Astrocyte of the cerebellum (primary cell): ENCODE measurements around the gene SCMH1.

Experiments
- DNase-seq: peaks from one replicate; pipeline ENCODE4 v3.0.0-alpha.2; 2011; ENCODE audit warnings: low read depth
- H3K4me3 ChIP-seq: 2 replicates; pipeline ENCODE4 v1.5.1; 2011; ENCODE audit warnings: mild to moderate bottlenecking, low read depth, low read length, moderate library complexity
- CTCF ChIP-seq: IDR thresholded peaks from 2 replicates; pipeline ENCODE4 v1.5.1; 2012; ENCODE audit warnings: low read length, low read depth, moderate library complexity, mild to moderate bottlenecking; ENCODE audit errors: missing control alignments
- in situ Hi-C: cut with HindIII; loops from 2 replicates; pipeline ENCODE4 v1.10.0; 2017; ENCODE audit warnings: low sequenced_read_pairs

SCMH1 gene

GRCh38 chr1:41051022-41051421, 191.1 kb downstream of the SCMH1 start:
- in situ Hi-C loops, result no loop called here
- H3K4me3 ChIP-seq, result no peak overlapping the region
- no peak for TF ChIP-seq CTCF
- no peak for DNase-seq

- in situ Hi-C loops, result no loop called here
- no peak for DNase-seq
- H3K4me3 ChIP-seq, result no peak overlapping the region
- no peak for TF ChIP-seq CTCF
Observed at GRCh38 chr1:41048540-41048939, 193.6 kb downstream of the SCMH1 start.

GRCh38 chr1:41046347-41046775, 195.7 kb downstream of the SCMH1 start:
- no peak overlapping the region for H3K4me3 ChIP-seq
- no peak for TF ChIP-seq CTCF
- DNase-seq, result no peak
- in situ Hi-C loops, result no loop called here

GRCh38 chr1:41045740-41046139, 196.4 kb downstream of the SCMH1 start:
- no peak overlapping the region for H3K4me3 ChIP-seq
- no peak for TF ChIP-seq CTCF
- in situ Hi-C loops, result no loop called here
- peak; percentile 67 for DNase-seq

GRCh38 chr1:41044187-41044586, 197.9 kb downstream of the SCMH1 start:
- in situ Hi-C loops, result no loop called here
- no peak for TF ChIP-seq CTCF
- no peak for DNase-seq
- H3K4me3 ChIP-seq, result no peak overlapping the region

GRCh38 chr1:41041614-41042270, 200.4 kb downstream of the SCMH1 start:
- no peak for TF ChIP-seq CTCF
- H3K4me3 ChIP-seq, result no peak overlapping the region
- no peak for DNase-seq
- in situ Hi-C loops, result no loop called here
